ENCODE measurements around the gene S100A4. TPM values are rescaled to one million over a fixed set of nuclear protein-coding genes. Genes with fewer than 3 reads are reported as not detected.
"Not testable (repeated sequence)": the region's sequence is repeated elsewhere in the genome, so short reads cannot be mapped to it uniquely, and the experiment has no call there.

Gene S100A4
- total and polyA plus RNA-seq, 2 experiments from 2014 or later: 14.2 to 36.0 TPM

DNA sequence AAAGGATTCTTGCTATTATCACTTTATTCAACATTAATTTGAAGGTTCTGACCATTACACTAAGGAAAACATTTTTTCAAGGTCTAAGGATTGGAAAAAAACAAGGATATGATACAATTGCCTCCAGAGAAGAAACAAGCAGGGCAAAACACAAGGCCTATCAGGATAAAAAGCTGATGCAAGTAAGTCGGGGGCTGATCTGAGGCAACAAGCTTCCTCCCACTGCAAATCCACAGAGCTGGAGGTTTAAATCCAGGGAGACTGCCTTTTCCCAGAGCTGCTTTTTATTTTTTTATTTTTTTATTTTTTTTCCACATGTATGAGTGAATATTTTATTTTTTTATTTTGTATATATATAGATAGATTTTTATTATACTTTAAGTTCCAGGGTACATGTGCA, 39.4 kb upstream of the S100A4 start:
- Histone ChIP-seq H3K79me2 (replicated peaks; ENCODE audit: insufficient read depth) (no peaks in the 10 kb centered on the region), H3K27me3 (ENCODE audit: insufficient read depth) (no peaks in the 10 kb centered on the region), H2AFZ (no peak overlapping the region), H3K4me3 (no peak overlapping the region), H3K4me2 (no peak overlapping the region), H3K9me2 (ENCODE audit: insufficient read depth) (no peaks in the 10 kb centered on the region), H3K27ac (ENCODE audit: low read depth) (no peak overlapping the region), H4K20me1 (replicated peaks; ENCODE audit: insufficient read depth) (no peaks in the 10 kb centered on the region), H3K36me3 (ENCODE audit: insufficient read depth) (no peaks in the 10 kb centered on the region), H3F3A (replicated peaks; ENCODE audit: low read depth) (no peaks in the 10 kb centered on the region), H3K4me1 (ENCODE audit: insufficient read depth) (peaks cover 6% of the 10 kb centered on the region; the same call in 1 of the 2 replicates)
- no peak overlapping the region for H3K4me3 Mint-ChIP-seq
- no peaks in the 10 kb centered on the region for H3K9me3 Mint-ChIP-seq
- no peak for DNase-seq (ENCODE audit: low spot score)
- H3K4me1 Mint-ChIP-seq: peaks cover 8% of the 10 kb centered on the region; the same call in 2 of the 3 replicates
- TF ChIP-seq, protein P1, sequence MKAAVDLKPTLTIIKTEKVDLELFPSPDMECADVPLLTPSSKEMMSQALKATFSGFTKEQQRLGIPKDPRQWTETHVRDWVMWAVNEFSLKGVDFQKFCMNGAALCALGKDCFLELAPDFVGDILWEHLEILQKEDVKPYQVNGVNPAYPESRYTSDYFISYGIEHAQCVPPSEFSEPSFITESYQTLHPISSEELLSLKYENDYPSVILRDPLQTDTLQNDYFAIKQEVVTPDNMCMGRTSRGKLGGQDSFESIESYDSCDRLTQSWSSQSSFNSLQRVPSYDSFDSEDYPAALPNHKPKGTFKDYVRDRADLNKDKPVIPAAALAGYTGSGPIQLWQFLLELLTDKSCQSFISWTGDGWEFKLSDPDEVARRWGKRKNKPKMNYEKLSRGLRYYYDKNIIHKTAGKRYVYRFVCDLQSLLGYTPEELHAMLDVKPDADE (IDR thresholded peaks at IDR 0.05): no peak
- TF ChIP-seq EZH2phosphoT487 (IDR thresholded peaks at IDR 0.05; ENCODE audit: unreplicated experiment): no peak
- no peak overlapping the region for H3K27ac Mint-ChIP-seq
- ATAC-seq: no peak
- H3K36me3 Mint-ChIP-seq (ENCODE audit: low read depth): no peaks in the 10 kb centered on the region
- H3K27me3 Mint-ChIP-seq (ENCODE audit: insufficient read depth, low read depth, poor library complexity): peaks cover 9% of the 10 kb centered on the region

DNA sequence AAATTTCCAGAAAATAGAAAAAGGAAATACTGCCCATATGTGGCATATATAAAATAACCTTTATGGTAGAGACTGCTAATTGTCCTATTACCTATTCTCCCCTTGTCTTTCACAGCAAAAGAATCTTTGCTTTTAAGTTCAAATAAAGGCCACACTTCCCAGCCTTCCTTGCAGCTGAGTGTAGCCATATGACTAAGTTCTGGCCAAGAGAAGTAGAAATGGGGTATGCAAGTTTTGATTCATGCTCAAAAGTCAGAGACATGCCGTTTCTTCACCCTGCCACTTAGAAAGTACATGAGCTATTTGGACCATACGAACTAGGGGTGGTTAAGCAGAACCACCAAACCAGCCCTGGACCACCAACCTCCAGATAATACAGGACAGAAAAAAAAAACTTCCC, 38.4 kb upstream of the S100A4 start:
- no peaks in the 10 kb centered on the region for H3K9me2 ChIP-seq (ENCODE audit: insufficient read depth)
- H3K36me3 Mint-ChIP-seq (ENCODE audit: low read depth): no peaks in the 10 kb centered on the region
- H3K27ac Mint-ChIP-seq: no peak overlapping the region
- H3K79me2 ChIP-seq (replicated peaks; ENCODE audit: insufficient read depth): no peaks in the 10 kb centered on the region
- peaks cover 9% of the 10 kb centered on the region; the same call in 2 of the 3 replicates for H3K4me1 Mint-ChIP-seq
- H3F3A ChIP-seq (replicated peaks; ENCODE audit: low read depth): no peaks in the 10 kb centered on the region
- no peak overlapping the region for H3K4me3 Mint-ChIP-seq
- H3K4me1 ChIP-seq (ENCODE audit: insufficient read depth): peaks cover 6% of the 10 kb centered on the region; the same call in 1 of the 2 replicates
- no peaks in the 10 kb centered on the region for H3K36me3 ChIP-seq (ENCODE audit: insufficient read depth)
- TF ChIP-seq EZH2phosphoT487 (IDR thresholded peaks at IDR 0.05; ENCODE audit: unreplicated experiment): no peak
- TF ChIP-seq, protein P2, sequence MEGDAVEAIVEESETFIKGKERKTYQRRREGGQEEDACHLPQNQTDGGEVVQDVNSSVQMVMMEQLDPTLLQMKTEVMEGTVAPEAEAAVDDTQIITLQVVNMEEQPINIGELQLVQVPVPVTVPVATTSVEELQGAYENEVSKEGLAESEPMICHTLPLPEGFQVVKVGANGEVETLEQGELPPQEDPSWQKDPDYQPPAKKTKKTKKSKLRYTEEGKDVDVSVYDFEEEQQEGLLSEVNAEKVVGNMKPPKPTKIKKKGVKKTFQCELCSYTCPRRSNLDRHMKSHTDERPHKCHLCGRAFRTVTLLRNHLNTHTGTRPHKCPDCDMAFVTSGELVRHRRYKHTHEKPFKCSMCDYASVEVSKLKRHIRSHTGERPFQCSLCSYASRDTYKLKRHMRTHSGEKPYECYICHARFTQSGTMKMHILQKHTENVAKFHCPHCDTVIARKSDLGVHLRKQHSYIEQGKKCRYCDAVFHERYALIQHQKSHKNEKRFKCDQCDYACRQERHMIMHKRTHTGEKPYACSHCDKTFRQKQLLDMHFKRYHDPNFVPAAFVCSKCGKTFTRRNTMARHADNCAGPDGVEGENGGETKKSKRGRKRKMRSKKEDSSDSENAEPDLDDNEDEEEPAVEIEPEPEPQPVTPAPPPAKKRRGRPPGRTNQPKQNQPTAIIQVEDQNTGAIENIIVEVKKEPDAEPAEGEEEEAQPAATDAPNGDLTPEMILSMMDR (conservative IDR thresholded peaks at IDR 0.05; ENCODE audit: low read depth in 2 of 2): no peak
- H3K27ac ChIP-seq (ENCODE audit: low read depth): no peak overlapping the region
- H4K20me1 ChIP-seq (replicated peaks; ENCODE audit: insufficient read depth): no peaks in the 10 kb centered on the region
- DNase-seq (ENCODE audit: low spot score) (no peak), ATAC-seq (no peak)
- no peak overlapping the region for H3K4me2 ChIP-seq
- H3K27me3 Mint-ChIP-seq (ENCODE audit: insufficient read depth, low read depth, poor library complexity): peaks cover 9% of the 10 kb centered on the region
- no peak overlapping the region for H3K4me3 ChIP-seq
- H3K9me3 Mint-ChIP-seq: no peaks in the 10 kb centered on the region
- no peak overlapping the region for H2AFZ ChIP-seq
- no peaks in the 10 kb centered on the region for H3K27me3 ChIP-seq (ENCODE audit: insufficient read depth)

DNA sequence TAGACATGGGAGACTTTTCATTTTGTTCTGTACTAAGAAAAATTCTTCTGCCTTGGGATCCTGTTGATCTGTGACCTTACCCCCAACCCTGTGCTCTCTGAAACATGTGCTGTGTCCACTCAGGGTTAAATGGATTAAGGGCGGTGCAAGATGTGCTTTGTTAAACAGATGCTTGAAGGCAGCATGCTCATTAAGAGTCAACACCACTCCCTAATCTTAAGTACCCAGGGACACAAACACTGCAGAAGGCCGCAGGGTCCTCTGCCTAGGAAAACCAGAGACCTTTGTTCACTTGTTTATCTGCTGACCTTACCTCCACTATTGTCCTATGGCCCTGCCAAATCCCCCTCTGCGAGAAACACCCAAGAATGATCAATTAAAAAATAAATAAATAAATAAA, 37.9 kb upstream of the S100A4 start:
- not testable (repeated sequence) for H3K4me3 ChIP-seq; H3K27me3 Mint-ChIP-seq (ENCODE audit: insufficient read depth, low read depth, poor library complexity); H3K9me2 ChIP-seq (ENCODE audit: insufficient read depth); H4K20me1 ChIP-seq (replicated peaks; ENCODE audit: insufficient read depth); H3K27ac ChIP-seq (ENCODE audit: low read depth); DNase-seq (ENCODE audit: low spot score); H3K36me3 ChIP-seq (ENCODE audit: insufficient read depth); H3K27me3 ChIP-seq (ENCODE audit: insufficient read depth); H3F3A ChIP-seq (replicated peaks; ENCODE audit: low read depth); H3K9me3 Mint-ChIP-seq; H2AFZ ChIP-seq; H3K79me2 ChIP-seq (replicated peaks; ENCODE audit: insufficient read depth); H3K4me3 Mint-ChIP-seq; H3K4me1 ChIP-seq (ENCODE audit: insufficient read depth); H3K27ac Mint-ChIP-seq; H3K4me2 ChIP-seq; ATAC-seq; H3K36me3 Mint-ChIP-seq (ENCODE audit: low read depth)
- peaks cover 14% of the 10 kb centered on the region; the same call in 2 of the 3 replicates for H3K4me1 Mint-ChIP-seq

DNA sequence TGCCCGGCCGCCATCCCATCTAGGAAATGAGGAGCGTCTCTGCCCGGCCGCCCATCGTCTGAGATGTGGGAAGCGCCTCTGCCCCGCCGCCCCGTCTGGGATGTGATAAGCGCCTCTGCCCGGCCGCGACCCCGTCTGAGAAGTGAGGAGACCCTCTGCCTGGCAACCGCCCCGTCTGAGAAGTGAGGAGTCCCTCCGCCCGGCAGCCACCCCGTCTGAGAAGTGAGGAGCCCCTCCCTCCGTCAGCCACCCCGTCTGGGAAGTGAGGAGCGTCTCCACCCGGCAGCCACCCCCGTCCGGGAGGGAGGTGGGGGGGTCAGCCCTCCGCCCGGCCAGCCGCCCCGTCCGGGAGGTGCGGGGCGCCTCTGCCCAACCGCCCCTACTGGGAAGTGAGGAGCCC, 37.2 kb upstream of the S100A4 start:
- H3K36me3 ChIP-seq (ENCODE audit: insufficient read depth); H3K27ac Mint-ChIP-seq; H3K36me3 Mint-ChIP-seq (ENCODE audit: low read depth); H2AFZ ChIP-seq; H3F3A ChIP-seq (replicated peaks; ENCODE audit: low read depth); H3K4me2 ChIP-seq; H3K9me2 ChIP-seq (ENCODE audit: insufficient read depth); H3K27me3 Mint-ChIP-seq (ENCODE audit: insufficient read depth, low read depth, poor library complexity); ATAC-seq; H3K4me3 ChIP-seq; H3K27ac ChIP-seq (ENCODE audit: low read depth); H3K27me3 ChIP-seq (ENCODE audit: insufficient read depth); H3K79me2 ChIP-seq (replicated peaks; ENCODE audit: insufficient read depth); H4K20me1 ChIP-seq (replicated peaks; ENCODE audit: insufficient read depth); H3K4me3 Mint-ChIP-seq; H3K4me1 ChIP-seq (ENCODE audit: insufficient read depth); H3K9me3 Mint-ChIP-seq; DNase-seq (ENCODE audit: low spot score): not testable (repeated sequence)
- H3K4me1 Mint-ChIP-seq: peaks cover 20% of the 10 kb centered on the region

All from GM23338 (cell line).